Muscle of leg (tissue), 16 donors: Measurements from ENCODE around the gene STXBP5L. TPM values are rescaled to one million over a fixed set of nuclear protein-coding genes. Genes with fewer than 3 reads are reported as not detected.
"Not testable (repeated sequence)": the region's sequence is repeated elsewhere in the genome, so short reads cannot be mapped to it uniquely, and the experiment has no call there.

Experiments
- DNase-seq: peaks from one replicate; pipeline ENCODE4 v3.0.0; 2013
- H3K27ac ChIP-seq: one replicate; pipeline ENCODE4 v1.5.1; 2013; ENCODE audit warnings: mild to moderate bottlenecking, low read length, control low read depth
- H3K27me3 ChIP-seq: one replicate; pipeline ENCODE4 v1.6.1; 2013; ENCODE audit warnings: low read length; ENCODE audit not compliant: control insufficient read depth, insufficient read depth
- H3K36me3 ChIP-seq: one replicate; pipeline ENCODE4 v1.6.1; 2013; ENCODE audit warnings: low read length; ENCODE audit not compliant: control insufficient read depth, insufficient read depth
- H3K4me1 ChIP-seq: one replicate; pipeline ENCODE4 v1.6.1; 2013; ENCODE audit warnings: low read length; ENCODE audit not compliant: control insufficient read depth, insufficient read depth
- H3K4me3 ChIP-seq: one replicate; pipeline ENCODE4 v1.5.1; 2013; ENCODE audit warnings: low read length, control low read depth
- H3K9me3 ChIP-seq: replicated peaks from 2 replicates; pipeline ENCODE4 v1.6.1; 2013; ENCODE audit warnings: low read depth, low read length; ENCODE audit not compliant: control insufficient read depth
- WGBS: methylation state at CpG from one replicate; pipeline ENCODE4 v1.1.5; 2013; ENCODE audit warnings: missing lambda C conversion rate; ENCODE audit not compliant: insufficient coverage; 5-methylcytosine and 5-hydroxymethylcytosine counted together
- long read RNA-seq, 11 donors: transcript quantifications; one replicate each; lab custom pipeline, GENCODE V29; 2026
- polyA plus RNA-seq, 8 donors: library from polyadenylated mRNA; unstranded; fragments of 120-200 nt; gene quantifications; one replicate each; pipeline versions ENCODE4 v1.2.1 to v1.2.3, GENCODE V29; 2013; ENCODE audit warnings: inconsistent platforms in 1 of 8, low replicate concordance in 1 of 8; ENCODE audit not compliant: insufficient read length in 8 of 8, insufficient read depth in 1 of 8
- total RNA-seq: library from RNA; stranded (reverse); fragments of 120-200 nt; gene quantifications from one replicate; pipeline ENCODE4 v1.2.4, GENCODE V29; 2013

Gene STXBP5L
- total RNA-seq (under 0.01 TPM), polyA plus RNA-seq (under 1 TPM in 7 of 8 donors, not detected in 1; 0.01 to 0.09 (median 0.01) TPM)
- long read RNA-seq, donor 1 = 0 reads
- long read RNA-seq, donor 2 = 0 reads
- long read RNA-seq, donor 3 = 0 reads
- long read RNA-seq, donor 4 = 0 reads
- long read RNA-seq, donor 5 = 0 reads
- long read RNA-seq, donor 6 = 0 reads
- long read RNA-seq, donor 7 = 0 reads
- long read RNA-seq, donor 8 = 0 reads
- long read RNA-seq, donor 9 = 0 reads
- long read RNA-seq, donor 10 = 0 reads
- long read RNA-seq, donor 11 = 0 reads

GRCh38 chr3:120908030-120908794 lies at the start of gene STXBP5L:
STXBP5L (plus strand) TSS chr3:120908205; CDS start chr3:120909579, 1,374 bp downstream.
- WGBS = 2% methylated on average over 74 of the region's 83 CpGs
- Histone ChIP-seq H3K36me3 (no peaks in the 10 kb centered on the region), H3K4me3 (peak within 1 kb of the TSS; percentile 27), H3K27ac (no peak within 1 kb of the TSS), H3K9me3 (no peaks in the 10 kb centered on the region), H3K4me1 (peaks cover 11% of the 10 kb centered on the region), H3K27me3 (peaks cover 13% of the 10 kb centered on the region)
- DNase-seq = peak; percentile 63

DNA sequence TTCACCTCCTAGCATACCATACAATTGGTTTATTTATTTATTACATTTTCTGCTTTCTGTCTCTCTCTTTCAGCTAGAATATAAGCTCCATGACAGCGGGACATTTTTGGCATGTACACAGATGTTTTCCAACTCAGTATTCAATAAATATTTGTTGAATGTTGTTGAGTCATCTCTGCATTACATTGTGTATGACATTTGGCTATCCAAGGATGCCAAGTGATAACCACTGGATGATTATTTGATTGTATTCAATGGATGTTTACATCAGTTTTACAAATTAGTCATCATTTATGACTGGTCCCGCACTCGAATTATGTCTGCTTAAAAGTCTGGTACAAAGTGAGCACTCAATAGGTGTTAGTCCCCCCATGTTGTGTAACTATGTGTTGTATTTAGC lies 49.5 kb upstream of the STXBP5L start:
- no peak for DNase-seq
- peaks cover 4% of the 10 kb centered on the region for H3K4me1 ChIP-seq
- H3K27ac ChIP-seq = no peak overlapping the region
- no peak overlapping the region for H3K4me3 ChIP-seq
- H3K27me3 ChIP-seq = no peaks in the 10 kb centered on the region
- no CpG with 5 or more reads among the region's 3 CpGs for WGBS
- H3K36me3 ChIP-seq = no peaks in the 10 kb centered on the region
- H3K9me3 ChIP-seq = no peaks in the 10 kb centered on the region

DNA sequence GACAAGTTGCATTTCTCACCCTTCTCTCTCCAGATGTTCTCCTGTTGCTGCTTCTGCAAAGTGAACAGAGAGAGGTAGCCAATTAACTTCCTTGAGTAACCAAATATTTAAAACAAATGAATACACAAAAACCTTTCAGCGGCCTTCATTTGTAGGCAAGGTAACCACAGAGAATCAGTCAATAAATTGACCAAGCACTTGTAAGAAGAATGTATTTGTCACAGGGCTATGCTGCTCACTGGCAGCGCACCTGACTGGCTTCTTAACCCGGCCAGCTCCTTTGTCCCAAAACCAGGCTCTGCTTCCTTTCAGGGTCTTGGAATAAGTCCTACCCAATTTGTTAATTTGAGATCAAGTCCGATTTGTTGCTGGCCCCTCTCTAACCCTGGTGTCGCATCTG lies 43.5 kb upstream of the STXBP5L start:
- no peak for DNase-seq
- Histone ChIP-seq H3K4me3 (no peak overlapping the region), H3K9me3 (no peaks in the 10 kb centered on the region), H3K27ac (no peak overlapping the region), H3K36me3 (no peaks in the 10 kb centered on the region), H3K27me3 (no peaks in the 10 kb centered on the region), H3K4me1 (no peaks in the 10 kb centered on the region)
- WGBS = 42% methylated on average over 2 of the region's 5 CpGs

GRCh38 chr3:120875507-120875906 lies 32.5 kb upstream of the STXBP5L start:
- Histone ChIP-seq H3K9me3 (no peaks in the 10 kb centered on the region), H3K4me1 (no peaks in the 10 kb centered on the region), H3K27me3 (no peaks in the 10 kb centered on the region), H3K36me3 (no peaks in the 10 kb centered on the region), H3K27ac (no peak overlapping the region), H3K4me3 (no peak overlapping the region)
- DNase-seq = no peak
- no CpG with 5 or more reads among the region's 1 CpG for WGBS

GRCh38 chr3:120875989-120876388 lies 32.0 kb upstream of the STXBP5L start:
- H3K27ac ChIP-seq = no peak overlapping the region
- DNase-seq = no peak
- no peaks in the 10 kb centered on the region for H3K4me1 ChIP-seq
- no peak overlapping the region for H3K4me3 ChIP-seq
- no peaks in the 10 kb centered on the region for H3K9me3 ChIP-seq
- no peaks in the 10 kb centered on the region for H3K27me3 ChIP-seq
- H3K36me3 ChIP-seq = no peaks in the 10 kb centered on the region
- no CpG with 5 or more reads among the region's 4 CpGs for WGBS

DNA sequence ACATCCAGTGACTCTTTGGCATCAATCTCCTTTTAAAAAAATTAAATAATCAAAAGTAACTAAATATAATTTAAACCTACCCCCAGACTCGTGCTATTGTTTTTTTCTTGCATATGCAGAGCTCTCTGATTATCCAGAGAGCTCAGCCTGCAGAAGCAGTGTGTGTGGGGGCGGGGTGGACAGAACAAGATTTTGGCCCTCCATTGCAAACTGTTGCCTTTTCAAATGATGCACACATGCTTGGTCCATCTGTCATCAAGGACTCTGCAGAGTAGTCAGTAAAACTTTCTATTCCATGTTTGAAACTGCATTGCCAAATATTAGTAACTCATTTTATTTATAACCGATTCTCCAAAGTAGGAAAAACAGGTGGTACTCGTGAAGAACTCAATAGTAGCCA lies 28.6 kb upstream of the STXBP5L start:
- no peaks in the 10 kb centered on the region for H3K27me3 ChIP-seq
- no peaks in the 10 kb centered on the region for H3K36me3 ChIP-seq
- no CpG with 5 or more reads among the region's 4 CpGs for WGBS
- H3K27ac ChIP-seq = no peak overlapping the region
- no peaks in the 10 kb centered on the region for H3K9me3 ChIP-seq
- H3K4me3 ChIP-seq = no peak overlapping the region
- DNase-seq = no peak
- no peaks in the 10 kb centered on the region for H3K4me1 ChIP-seq

GRCh38 chr3:120892921-120893320 lies 15.1 kb upstream of the STXBP5L start:
- no peak overlapping the region for H3K27ac ChIP-seq

DNA sequence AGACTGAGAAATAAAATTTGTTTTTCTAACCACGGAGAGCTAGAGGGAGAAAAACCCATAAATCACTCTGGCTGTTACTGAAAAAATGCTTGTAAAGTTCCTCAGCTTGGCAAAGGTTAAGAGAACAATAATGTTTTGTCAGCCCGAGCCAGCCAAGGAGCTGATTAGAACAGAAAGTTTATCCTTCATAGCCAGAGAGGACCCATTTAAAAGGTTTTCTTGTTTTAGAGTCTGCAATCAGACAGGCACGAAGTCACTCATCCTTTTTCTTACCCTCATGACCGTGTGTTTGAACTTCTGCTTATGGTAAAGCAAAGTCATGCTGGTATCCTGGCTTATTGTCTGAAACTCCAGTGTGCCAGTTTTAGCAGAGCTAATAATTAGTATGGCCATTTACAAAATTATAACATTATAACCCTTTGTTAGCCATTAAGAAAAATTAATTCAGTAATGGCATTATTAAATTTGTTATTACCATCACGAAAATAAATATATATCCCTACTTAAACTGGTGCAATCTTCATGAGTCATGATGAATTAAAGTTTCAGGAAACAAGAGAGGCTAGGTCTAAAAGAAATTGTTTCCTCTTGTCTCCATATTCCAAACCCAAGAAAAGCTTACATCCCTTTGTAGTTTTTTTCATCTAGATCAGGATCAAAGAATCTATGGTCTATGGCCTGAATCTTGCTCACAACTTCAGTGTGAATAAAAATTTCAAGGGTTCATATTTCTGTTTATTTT lies 13.5 kb upstream of the STXBP5L start:
- H3K27ac ChIP-seq = no peak overlapping the region

More at GRCh38 chr3:120892921-120893320, 15.1 kb upstream of the STXBP5L start:
- H3K27me3 ChIP-seq = no peaks in the 10 kb centered on the region
- H3K36me3 ChIP-seq = no peaks in the 10 kb centered on the region
- DNase-seq = no peak
- H3K9me3 ChIP-seq = no peaks in the 10 kb centered on the region
- no peaks in the 10 kb centered on the region for H3K4me1 ChIP-seq
- no peak overlapping the region for H3K4me3 ChIP-seq

DNA sequence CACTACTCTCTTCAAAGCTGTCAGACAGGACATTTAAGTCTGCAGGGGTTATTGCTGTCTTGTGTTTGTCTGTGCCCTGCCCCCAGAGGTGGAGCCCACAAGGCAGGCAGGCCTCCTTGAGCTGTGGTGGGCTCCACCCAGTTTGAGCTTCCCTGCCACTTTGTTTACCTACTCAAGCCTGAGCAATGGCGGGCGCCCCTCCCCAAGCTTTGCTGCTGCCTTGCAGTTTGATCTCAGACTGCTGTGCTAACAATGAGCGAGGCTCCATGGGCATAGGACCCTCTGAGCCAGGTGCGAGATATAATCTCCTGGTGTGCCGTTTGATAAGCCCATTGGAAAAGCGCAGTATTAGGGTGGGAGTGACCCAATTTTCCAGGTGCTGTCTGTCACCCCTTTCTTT lies 6.3 kb upstream of the STXBP5L start:
- H3K27me3 ChIP-seq, H3K4me1 ChIP-seq, DNase-seq, H3K4me3 ChIP-seq, H3K9me3 ChIP-seq, H3K36me3 ChIP-seq, H3K27ac ChIP-seq: not testable (repeated sequence)
- 90% methylated on average over 2 of the region's 6 CpGs for WGBS

More for the DNA sequence above, 13.5 kb upstream of the STXBP5L start:
- no peak for DNase-seq
- WGBS = 0% methylated on average over 1 of the region's 5 CpGs
- H3K4me1 ChIP-seq = no peaks in the 10 kb centered on the region
- H3K9me3 ChIP-seq = no peaks in the 10 kb centered on the region
- H3K27me3 ChIP-seq = no peaks in the 10 kb centered on the region
- H3K36me3 ChIP-seq = no peaks in the 10 kb centered on the region
- no peak overlapping the region for H3K4me3 ChIP-seq

GRCh38 chr3:120903221-120903620 lies 4.8 kb upstream of the STXBP5L start:
- Histone ChIP-seq H3K4me1 (peaks cover 3% of the 10 kb centered on the region), H3K36me3 (no peaks in the 10 kb centered on the region), H3K27me3 (peaks cover 7% of the 10 kb centered on the region), H3K27ac (no peak overlapping the region), H3K9me3 (no peaks in the 10 kb centered on the region), H3K4me3 (no peak overlapping the region)
- no CpG with 5 or more reads among the region's 4 CpGs for WGBS
- no peak for DNase-seq
